GM23338 (cell line): ENCODE data around the gene FOXF1. TPM values are rescaled to one million over a fixed set of nuclear protein-coding genes. Genes with fewer than 3 reads are reported as not detected.

ENCODE experiments used
- ATAC-seq: fragments of 200-7000 bp; cut with Tn5 transposase; 3 replicates; pipeline ENCODE4 v1.9.1; 2020
- DNase-seq: peaks from one replicate; pipeline ENCODE4 v3.0.0-alpha.2; 2015; ENCODE audit warnings: low spot score
- H2AFZ ChIP-seq: fragments of 200-600 bp; sonication (generic); 2 replicates; pipeline ENCODE4 v1.8.0; 2016; ENCODE audit warnings: antibody characterized with exemption, mild to moderate bottlenecking, moderate library complexity
- H3F3A ChIP-seq: fragments of 200-600 bp; sonication (generic); replicated peaks from 2 replicates; pipeline ENCODE4 v1.8.0; 2017; ENCODE audit warnings: antibody characterized with exemption, mixed run types, low read depth
- H3K27ac ChIP-seq: fragments of 200-600 bp; sonication (generic); 2 replicates; pipeline ENCODE4 v1.6.1; 2016; ENCODE audit warnings: low read depth
- H3K27me3 ChIP-seq: fragments of 200-600 bp; sonication (generic); 2 replicates; pipeline ENCODE4 v1.8.0; 2016; ENCODE audit warnings: mild to moderate bottlenecking, mixed run types, moderate library complexity; ENCODE audit not compliant: insufficient read depth
- H3K36me3 ChIP-seq: fragments of 200-600 bp; sonication (generic); 2 replicates; pipeline ENCODE4 v1.8.0; 2016; ENCODE audit warnings: mild to moderate bottlenecking; ENCODE audit not compliant: insufficient read depth
- H3K4me1 ChIP-seq: fragments of 200-600 bp; sonication (generic); 2 replicates; pipeline ENCODE4 v1.8.0; 2016; ENCODE audit warnings: mild to moderate bottlenecking, moderate library complexity; ENCODE audit not compliant: insufficient read depth
- H3K4me2 ChIP-seq: fragments of 200-600 bp; sonication (generic); 2 replicates; pipeline ENCODE4 v1.7.1; 2017; ENCODE audit warnings: mixed run types
- H3K4me3 ChIP-seq: fragments of 200-600 bp; sonication (generic); 2 replicates; pipeline ENCODE4 v1.6.1; 2016; ENCODE audit warnings: mixed run types
- H3K79me2 ChIP-seq: fragments of 200-600 bp; sonication (generic); replicated peaks from 2 replicates; pipeline ENCODE4 v1.8.0; 2017; ENCODE audit warnings: mild to moderate bottlenecking; ENCODE audit not compliant: insufficient read depth
- H3K9me2 ChIP-seq: fragments of 200-600 bp; sonication (generic); 2 replicates; pipeline ENCODE4 v1.8.0; 2017; ENCODE audit not compliant: insufficient read depth
- H4K20me1 ChIP-seq: fragments of 200-600 bp; sonication (generic); replicated peaks from 2 replicates; pipeline ENCODE4 v1.8.0; 2017; ENCODE audit warnings: mild to moderate bottlenecking; ENCODE audit not compliant: insufficient read depth
- H3K27ac Mint-ChIP-seq: 2 replicates; pipeline ENCODE4 v1.8.0; 2020; ENCODE audit warnings: inconsistent platforms, mild to moderate bottlenecking, moderate library complexity, mixed read lengths
- H3K27me3 Mint-ChIP-seq: 3 replicates; pipeline ENCODE4 v1.8.0; 2022; ENCODE audit warnings: low read depth, mild to moderate bottlenecking, moderate library complexity, mixed read lengths, inconsistent platforms; ENCODE audit not compliant: insufficient read depth, poor library complexity
- H3K36me3 Mint-ChIP-seq: 3 replicates; pipeline ENCODE4 v1.8.0; 2021; ENCODE audit warnings: low read depth, mild to moderate bottlenecking, inconsistent platforms, moderate library complexity, mixed read lengths
- H3K4me1 Mint-ChIP-seq: 3 replicates; pipeline ENCODE4 v1.8.0; 2020; ENCODE audit warnings: mild to moderate bottlenecking, inconsistent platforms, mixed read lengths
- H3K4me3 Mint-ChIP-seq: 3 replicates; pipeline ENCODE4 v1.8.0; 2021; ENCODE audit warnings: moderate library complexity, mild to moderate bottlenecking, inconsistent platforms, mixed read lengths
- H3K9me3 Mint-ChIP-seq: 3 replicates; pipeline ENCODE4 v1.8.0; 2020; ENCODE audit warnings: moderate library complexity, mild to moderate bottlenecking, inconsistent platforms, mixed read lengths
- ETS1 ChIP-seq: IDR thresholded peaks from 2 replicates; pipeline ENCODE4 v1.6.1; 2016; ENCODE audit warnings: antibody characterized with exemption
- EZH2 ChIP-seq: fragments of 200-600 bp; sonication (generic); IDR thresholded peaks from one replicate; pipeline ENCODE4 v1.8.0; 2017; ENCODE audit warnings: antibody characterized with exemption, mild to moderate bottlenecking, low read depth; ENCODE audit not compliant: unreplicated experiment
- EZH2phosphoT487 ChIP-seq: fragments of 200-600 bp; sonication (generic); IDR thresholded peaks from one replicate; pipeline ENCODE4 v1.8.1; 2018; ENCODE audit warnings: antibody characterized with exemption; ENCODE audit not compliant: unreplicated experiment
- JUNB ChIP-seq: IDR thresholded peaks from one replicate; pipeline ENCODE4 v1.6.1; 2016; ENCODE audit warnings: antibody characterized with exemption; ENCODE audit not compliant: unreplicated experiment
- REST ChIP-seq: IDR thresholded peaks from one replicate; pipeline ENCODE4 v1.6.1; 2018; ENCODE audit warnings: antibody characterized with exemption; ENCODE audit not compliant: unreplicated experiment
- ZNF114 ChIP-seq: fragments of 250-450 bp; sonication (Bioruptor Pico); IDR thresholded peaks from 2 replicates; pipeline ENCODE4 v1.5.0; 2020; ENCODE audit warnings: mild to moderate bottlenecking, moderate library complexity
- ZNF331 ChIP-seq: fragments of 250-450 bp; sonication (Bioruptor Pico); IDR thresholded peaks from 2 replicates; pipeline ENCODE4 v1.5.0; 2020; ENCODE audit warnings: low read depth, mild to moderate bottlenecking, moderate library complexity
- ZNF462 ChIP-seq: fragments of 250-450 bp; sonication (Bioruptor Pico); IDR thresholded peaks from 2 replicates; pipeline ENCODE4 v1.5.0; 2020; ENCODE audit warnings: mild to moderate bottlenecking, moderate library complexity
- polyA plus RNA-seq: library from polyadenylated mRNA; unstranded; fragments of >200 nt; fragmentation: Nextera tagmentation; extraction: Ambion mirVana; gene quantifications from 2 replicates; pipeline ENCODE4 v1.2.1, GENCODE V29; 2016
- total RNA-seq: library from RNA; depleted of rRNA; stranded (reverse); fragments of >200 nt; shearing (Covaris generic); gene quantifications from 2 replicates; pipeline ENCODE4 v1.2.3, GENCODE V29; 2014

The FOXF1 gene
- total and polyA plus RNA-seq, 2 experiments from 2014 or later, result 0.10 to 0.15 TPM

- TF ChIP-seq EZH2phosphoT487 (no peak), JUNB (no peak), ZNF462 (CRISPR knock-in tag) (no peak)
Observed at GRCh38 chr16:86530251-86531190, 20.2 kb downstream of the FOXF1 start (continued).

- no peak; the same call in 2 of the 3 replicates for ATAC-seq
- Histone ChIP-seq H3K36me3 (no peaks in the 10 kb centered on the region), H3K9me2 (no peaks in the 10 kb centered on the region), H3K27me3 (no peaks in the 10 kb centered on the region), H3F3A (no peaks in the 10 kb centered on the region), H3K79me2 (no peaks in the 10 kb centered on the region), H4K20me1 (no peaks in the 10 kb centered on the region), H2AFZ (no peak overlapping the region), H3K4me3 (no peak overlapping the region), H3K27ac (0 out of 2 replicates have a peak overlapping the region, but pooled peaks have one; percentile 42), H3K4me1 (0 out of 2 replicates have a peak, but pooled peaks cover 3% of the 10 kb centered on the region), H3K4me2 (no peak overlapping the region)
- Mint-ChIP-seq H3K27ac (no peak overlapping the region), H3K27me3 (peaks cover 13% of the 10 kb centered on the region), H3K36me3 (peaks cover 11% of the 10 kb centered on the region; the same call in 1 of the 3 replicates), H3K4me1 (no peaks in the 10 kb centered on the region), H3K9me3 (peaks cover 20% of the 10 kb centered on the region; the same call in 2 of the 3 replicates), H3K4me3 (no peak overlapping the region)
- no peak for DNase-seq
- no peak for TF ChIP-seq ZNF331 (CRISPR knock-in tag)
- TF ChIP-seq ETS1, result no peak
- no peak for TF ChIP-seq EZH2
- TF ChIP-seq JUNB, result no peak
- no peak for TF ChIP-seq ZNF114 (CRISPR knock-in tag)
- no peak for TF ChIP-seq REST
Observed at GRCh38 chr16:86531191-86531545, 20.8 kb downstream of the FOXF1 start.
